ENCODE data around the gene THADA.

THADA gene

DNA sequence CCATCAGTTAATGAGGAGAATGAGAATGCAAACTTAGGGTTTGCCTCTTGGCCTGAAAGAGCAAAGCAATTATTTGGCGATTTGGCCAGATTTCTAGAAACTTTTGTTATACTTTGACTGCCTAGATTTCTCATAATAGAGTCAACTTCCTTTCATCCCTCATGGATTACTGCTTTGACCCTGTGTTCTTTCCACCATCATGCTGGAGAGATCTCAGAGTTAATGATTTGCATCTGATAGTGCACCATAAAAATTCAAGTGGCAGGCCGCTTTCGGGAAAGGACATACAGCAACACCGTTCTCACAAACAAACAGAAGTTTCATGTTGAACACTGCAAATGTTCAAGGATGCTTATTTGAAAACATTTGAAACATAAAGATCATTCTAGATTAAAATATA is 225.7 kb downstream of the THADA start:
- ATAC-seq (ENCODE audit: insufficient read depth, low read depth): no peak
- Histone ChIP-seq H3K4me3 (ENCODE audit: low read depth in 1 of 2, low read length in 2 of 2) (no peak overlapping the region), H2AFZ (ENCODE audit: low read depth, low read length) (no peak overlapping the region), H3K79me2 (ENCODE audit: insufficient read depth, low read length) (no peaks in the 10 kb centered on the region), H3K9ac (ENCODE audit: low read depth, low read length) (no peak overlapping the region), H3K27me3 (ENCODE audit: insufficient read depth, low read length, poor library complexity) (no peaks in the 10 kb centered on the region), H4K20me1 (ENCODE audit: insufficient read depth, low read length) (no peaks in the 10 kb centered on the region), H3K36me3 (ENCODE audit: insufficient read depth, low read length) (no peaks in the 10 kb centered on the region; the same call in 1 of the 2 replicates), H3K4me2 (ENCODE audit: insufficient read depth, low read length) (no peak overlapping the region), H3K4me1 (ENCODE audit: insufficient read depth, low read length) (no peaks in the 10 kb centered on the region), H3K27ac (ENCODE audit: low read length) (no peak overlapping the region), H3K9me3 (ENCODE audit: insufficient read depth, low read length, severe bottlenecking) (no peaks in the 10 kb centered on the region)
- DNase-seq: no peak
- TF ChIP-seq, protein P1, sequence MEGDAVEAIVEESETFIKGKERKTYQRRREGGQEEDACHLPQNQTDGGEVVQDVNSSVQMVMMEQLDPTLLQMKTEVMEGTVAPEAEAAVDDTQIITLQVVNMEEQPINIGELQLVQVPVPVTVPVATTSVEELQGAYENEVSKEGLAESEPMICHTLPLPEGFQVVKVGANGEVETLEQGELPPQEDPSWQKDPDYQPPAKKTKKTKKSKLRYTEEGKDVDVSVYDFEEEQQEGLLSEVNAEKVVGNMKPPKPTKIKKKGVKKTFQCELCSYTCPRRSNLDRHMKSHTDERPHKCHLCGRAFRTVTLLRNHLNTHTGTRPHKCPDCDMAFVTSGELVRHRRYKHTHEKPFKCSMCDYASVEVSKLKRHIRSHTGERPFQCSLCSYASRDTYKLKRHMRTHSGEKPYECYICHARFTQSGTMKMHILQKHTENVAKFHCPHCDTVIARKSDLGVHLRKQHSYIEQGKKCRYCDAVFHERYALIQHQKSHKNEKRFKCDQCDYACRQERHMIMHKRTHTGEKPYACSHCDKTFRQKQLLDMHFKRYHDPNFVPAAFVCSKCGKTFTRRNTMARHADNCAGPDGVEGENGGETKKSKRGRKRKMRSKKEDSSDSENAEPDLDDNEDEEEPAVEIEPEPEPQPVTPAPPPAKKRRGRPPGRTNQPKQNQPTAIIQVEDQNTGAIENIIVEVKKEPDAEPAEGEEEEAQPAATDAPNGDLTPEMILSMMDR (IDR thresholded peaks at IDR 0.05; ENCODE audit: borderline replicate concordance, extremely low read depth, low read length, poor library complexity, severe bottlenecking): no peak
- TF ChIP-seq EZH2 (IDR thresholded peaks at IDR 0.05; ENCODE audit: borderline replicate concordance, low read depth, low read length, severe bottlenecking): no peak

DNA sequence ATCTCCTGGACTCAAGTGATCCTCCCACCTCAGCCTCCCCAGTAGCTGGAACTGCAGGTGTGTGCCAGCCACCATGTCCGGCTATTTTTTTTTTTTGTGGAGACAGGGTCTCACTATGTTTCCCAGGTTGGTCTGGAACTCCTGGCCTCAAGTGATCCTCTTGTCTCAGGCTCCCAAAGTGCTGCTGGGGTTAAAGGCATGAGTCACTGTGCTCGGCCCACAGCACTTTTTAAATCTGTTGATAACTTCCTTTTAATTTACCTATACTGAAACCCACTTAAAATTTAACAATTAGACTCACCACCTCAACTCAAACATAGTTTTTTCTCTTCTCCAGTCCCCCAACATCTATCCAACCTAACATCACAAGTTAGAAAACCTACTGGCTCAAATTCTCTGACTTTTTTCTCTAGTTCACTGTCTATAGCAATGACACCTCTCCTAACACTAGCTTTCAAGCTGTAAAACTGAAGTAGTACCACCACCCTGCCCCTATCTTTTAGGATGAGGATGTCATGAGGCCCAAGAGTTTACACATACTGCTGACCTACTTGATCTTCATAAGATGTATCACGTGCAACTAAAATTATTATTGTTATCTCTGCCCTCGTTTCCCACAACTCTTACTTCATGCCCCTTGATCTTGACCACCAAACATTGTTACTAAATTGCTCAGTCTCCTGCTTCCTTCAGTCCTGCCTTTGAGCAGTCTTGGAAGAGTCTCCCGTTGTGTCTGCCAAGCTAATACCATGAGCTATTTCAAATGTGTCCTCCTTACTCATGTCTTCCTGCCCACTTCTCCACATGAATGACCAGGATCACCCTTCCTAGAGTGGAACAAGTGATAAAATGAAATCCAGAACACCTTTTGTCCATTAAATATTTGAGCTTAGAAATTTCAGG is 227.1 kb downstream of the THADA start:
- no peak overlapping the region for H3K27ac ChIP-seq (ENCODE audit: low read length)
- TF ChIP-seq, protein P1 (IDR thresholded peaks at IDR 0.05; ENCODE audit: borderline replicate concordance, extremely low read depth, low read length, poor library complexity, severe bottlenecking): no peak
- no peak for TF ChIP-seq EZH2 (IDR thresholded peaks at IDR 0.05; ENCODE audit: borderline replicate concordance, low read depth, low read length, severe bottlenecking)

DNA sequence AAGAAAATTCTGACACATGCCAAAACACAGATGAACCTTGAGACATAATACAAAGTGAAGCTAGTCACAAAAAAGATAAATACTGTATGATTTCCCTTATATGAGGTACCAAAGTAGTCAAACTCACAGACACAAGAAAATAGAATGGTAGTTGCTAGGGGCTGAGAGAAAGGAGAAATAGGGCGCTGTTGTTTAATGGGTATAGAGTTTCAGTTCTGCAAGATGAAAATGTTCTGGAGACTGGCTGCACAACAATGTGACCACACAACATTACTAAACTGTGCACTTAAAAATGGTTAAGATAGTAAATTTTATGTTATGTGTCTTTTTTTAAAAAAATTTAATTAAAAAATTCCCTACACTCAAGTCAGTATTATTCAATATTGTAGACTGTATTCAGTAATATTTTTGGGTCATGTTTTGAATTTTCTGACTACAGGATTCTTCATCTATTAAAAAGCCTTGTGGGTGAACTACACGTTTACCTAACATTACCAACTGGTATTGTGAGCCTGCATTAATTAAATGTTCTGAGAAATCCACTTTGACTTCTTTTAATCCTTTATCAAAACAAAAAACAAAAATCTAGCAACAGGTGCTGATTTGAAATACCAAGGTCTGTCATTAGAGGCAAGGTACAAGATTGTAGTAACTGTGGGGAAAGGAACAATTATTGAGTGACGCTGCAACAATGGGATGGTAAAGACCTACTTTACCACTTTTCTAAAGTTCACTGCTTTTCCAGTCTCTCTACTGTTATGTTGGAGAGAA is 228.6 kb downstream of the THADA start:
- H3K4me1 ChIP-seq (ENCODE audit: insufficient read depth, low read length): no peaks in the 10 kb centered on the region
- no peaks in the 10 kb centered on the region for H3K79me2 ChIP-seq (ENCODE audit: insufficient read depth, low read length)
- H3K4me2 ChIP-seq (ENCODE audit: insufficient read depth, low read length): no peak overlapping the region
- no peak overlapping the region for H3K9ac ChIP-seq (ENCODE audit: low read depth, low read length)
- no peaks in the 10 kb centered on the region for H4K20me1 ChIP-seq (ENCODE audit: insufficient read depth, low read length)
- no peak overlapping the region for H2AFZ ChIP-seq (ENCODE audit: low read depth, low read length)
- no peak for DNase-seq
- TF ChIP-seq, protein P1 (IDR thresholded peaks at IDR 0.05; ENCODE audit: borderline replicate concordance, extremely low read depth, low read length, poor library complexity, severe bottlenecking): no peak
- TF ChIP-seq EZH2 (IDR thresholded peaks at IDR 0.05; ENCODE audit: borderline replicate concordance, low read depth, low read length, severe bottlenecking): no peak
- no peaks in the 10 kb centered on the region for H3K27me3 ChIP-seq (ENCODE audit: insufficient read depth, low read length, poor library complexity)
- no peak overlapping the region for H3K27ac ChIP-seq (ENCODE audit: low read length)
- no peak for ATAC-seq (ENCODE audit: insufficient read depth, low read depth)
- no peak overlapping the region for H3K4me3 ChIP-seq (ENCODE audit: low read depth in 1 of 2, low read length in 2 of 2)
- H3K9me3 ChIP-seq (ENCODE audit: insufficient read depth, low read length, severe bottlenecking): no peaks in the 10 kb centered on the region
- H3K36me3 ChIP-seq (ENCODE audit: insufficient read depth, low read length): no peaks in the 10 kb centered on the region; the same call in 1 of the 2 replicates

More for the DNA sequence above, 227.1 kb downstream of the THADA start:
- H3K36me3 ChIP-seq (ENCODE audit: insufficient read depth, low read length): no peaks in the 10 kb centered on the region; the same call in 1 of the 2 replicates
- H3K9ac ChIP-seq (ENCODE audit: low read depth, low read length): no peak overlapping the region
- no peak overlapping the region for H3K4me2 ChIP-seq (ENCODE audit: insufficient read depth, low read length)
- H3K4me3 ChIP-seq (ENCODE audit: low read depth in 1 of 2, low read length in 2 of 2): no peak overlapping the region
- no peaks in the 10 kb centered on the region for H3K9me3 ChIP-seq (ENCODE audit: insufficient read depth, low read length, severe bottlenecking)
- no peak overlapping the region for H2AFZ ChIP-seq (ENCODE audit: low read depth, low read length)
- no peaks in the 10 kb centered on the region for H3K4me1 ChIP-seq (ENCODE audit: insufficient read depth, low read length)
- no peaks in the 10 kb centered on the region for H3K79me2 ChIP-seq (ENCODE audit: insufficient read depth, low read length)
- ATAC-seq (ENCODE audit: insufficient read depth, low read depth): no peak
- DNase-seq: no peak
- H3K27me3 ChIP-seq (ENCODE audit: insufficient read depth, low read length, poor library complexity): no peaks in the 10 kb centered on the region
- H4K20me1 ChIP-seq (ENCODE audit: insufficient read depth, low read length): no peaks in the 10 kb centered on the region
